GM19238 (cell line): Measurements from ENCODE around the gene MPG.
"Not testable (repeated sequence)": the region's sequence is repeated elsewhere in the genome, so short reads cannot be mapped to it uniquely, and the experiment has no call there.

Source experiments
- DNase-seq: peaks from one replicate; pipeline ENCODE4 v3.0.0; 2011; ENCODE audit warnings: low spot score; ENCODE audit not compliant: insufficient read length

MPG gene

DNA sequence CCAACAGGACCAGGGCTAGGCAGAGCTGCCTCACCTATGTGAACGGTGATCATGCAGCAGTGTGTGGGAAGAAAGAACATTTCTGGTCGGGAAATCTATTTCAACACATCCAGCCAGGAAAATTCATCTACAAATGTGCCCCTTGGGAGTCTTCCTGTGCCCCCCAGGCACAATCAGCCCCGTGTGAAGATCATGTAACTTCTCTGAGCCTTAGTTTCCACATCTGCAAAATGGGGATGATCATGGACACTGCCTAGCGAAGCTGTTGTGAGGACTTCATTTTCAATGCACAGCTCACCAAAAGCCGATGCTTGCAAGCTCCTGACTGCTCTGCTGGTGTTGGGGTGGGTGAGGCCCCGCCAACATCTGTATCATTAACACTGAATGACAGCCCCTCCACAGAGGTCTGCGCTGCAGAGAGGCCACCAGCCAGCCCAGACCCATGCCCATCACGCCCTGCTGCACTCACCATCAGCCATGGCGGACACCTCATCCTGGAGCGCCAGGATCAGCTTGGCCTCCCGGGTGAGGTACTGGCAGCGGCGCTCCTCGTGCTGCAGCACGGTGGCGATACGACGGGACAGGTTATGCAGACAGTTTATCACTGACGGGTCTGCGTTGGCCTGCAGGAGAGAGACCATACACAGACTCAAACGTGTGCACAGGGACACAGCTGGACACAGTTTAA, 34.3 kb downstream of the MPG start:
- no peak for DNase-seq

DNA sequence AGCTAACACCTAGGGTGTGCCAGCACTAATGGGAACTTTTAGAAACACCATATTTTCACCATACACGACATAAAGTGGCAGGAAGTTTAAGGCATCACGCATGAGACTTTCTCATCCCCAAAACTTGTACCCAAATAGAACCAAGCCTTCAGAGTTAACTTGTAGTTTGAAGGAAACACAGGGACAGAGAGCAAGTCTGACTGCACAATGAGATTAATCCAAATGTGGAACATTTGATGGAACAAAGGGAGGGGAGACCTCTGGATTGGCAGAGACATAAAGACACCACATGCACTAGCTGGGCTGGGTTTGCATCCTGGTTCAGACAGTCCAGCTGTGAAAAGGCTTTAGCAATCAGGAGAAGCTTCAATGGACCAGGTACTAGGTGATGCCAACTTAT, 36.3 kb downstream of the MPG start:
- DNase-seq, result no peak

DNA sequence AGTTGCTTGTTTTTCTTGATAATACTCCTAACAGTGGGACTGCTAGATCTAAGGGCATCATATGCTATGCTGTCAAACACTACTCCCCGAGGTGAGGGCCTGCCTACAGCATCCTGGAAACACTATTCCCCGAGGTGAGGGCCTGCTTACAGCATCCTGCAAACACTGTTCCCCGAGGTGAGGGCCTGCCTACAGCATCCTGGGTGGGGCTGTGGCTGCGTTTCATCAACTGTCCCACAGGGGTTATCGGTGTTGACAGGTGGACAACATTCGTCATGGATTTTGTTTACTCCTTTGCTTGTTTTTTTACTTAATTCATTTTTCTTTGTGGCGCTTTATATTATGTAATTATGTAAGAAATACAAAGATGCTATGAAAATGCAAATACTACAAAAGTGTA, 38.0 kb downstream of the MPG start:
- no peak for DNase-seq

GRCh38 chr16:117379-118365, 39.6 kb downstream of the MPG start:
- DNase-seq, result peak; percentile 58

DNA sequence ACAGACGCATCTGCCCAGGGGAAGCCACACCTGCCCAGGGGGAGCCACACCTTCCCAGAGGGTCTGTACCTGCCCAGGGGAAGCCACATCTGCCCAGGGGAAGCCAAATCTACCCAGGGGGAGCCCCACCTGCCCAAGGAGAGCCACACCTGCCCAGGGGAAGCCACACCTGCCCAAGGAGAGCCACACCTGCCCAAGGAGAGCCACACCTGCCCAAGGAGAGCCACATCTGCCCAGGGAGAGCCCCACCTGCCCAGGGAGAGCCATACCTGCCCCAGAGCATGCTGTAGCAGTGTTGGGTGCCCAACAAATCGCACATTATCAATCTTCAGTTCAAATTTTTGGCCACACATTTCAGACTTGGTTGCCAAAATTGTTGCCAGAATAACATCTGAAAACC, 40.8 kb downstream of the MPG start:
- DNase-seq, result no peak

GRCh38 chr16:119295-119694, 41.3 kb downstream of the MPG start:
- no peak for DNase-seq

- DNase-seq, result no peak
Observed at GRCh38 chr16:119835-120491, 41.9 kb downstream of the MPG start.

- DNase-seq, result no peak
Observed at GRCh38 chr16:120756-121155, 42.7 kb downstream of the MPG start.

- no peak for DNase-seq
Observed at GRCh38 chr16:122361-122760, 44.3 kb downstream of the MPG start.

GRCh38 chr16:123558-124350, 45.7 kb downstream of the MPG start:
- DNase-seq, result not testable (repeated sequence)

DNA sequence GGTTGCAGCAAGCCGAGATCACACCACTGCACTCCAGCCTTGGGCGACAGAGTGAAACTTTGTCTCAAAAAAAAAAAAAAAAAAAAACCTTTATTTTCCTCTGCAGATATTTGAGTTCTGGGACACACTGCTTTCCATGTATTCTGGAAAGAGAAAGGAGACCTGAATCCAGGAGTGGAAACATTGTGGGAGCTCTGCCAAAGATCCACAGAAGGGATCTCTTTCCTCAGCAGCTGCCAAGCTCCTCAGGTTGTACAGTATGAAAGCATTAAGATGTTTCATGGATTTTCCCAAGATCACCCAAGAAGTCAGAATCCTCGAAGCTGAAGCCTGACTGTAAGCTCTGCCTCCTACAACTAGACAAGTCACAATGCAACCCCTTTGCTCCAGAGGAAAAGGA, 47.0 kb downstream of the MPG start:
- no peak for DNase-seq

DNA sequence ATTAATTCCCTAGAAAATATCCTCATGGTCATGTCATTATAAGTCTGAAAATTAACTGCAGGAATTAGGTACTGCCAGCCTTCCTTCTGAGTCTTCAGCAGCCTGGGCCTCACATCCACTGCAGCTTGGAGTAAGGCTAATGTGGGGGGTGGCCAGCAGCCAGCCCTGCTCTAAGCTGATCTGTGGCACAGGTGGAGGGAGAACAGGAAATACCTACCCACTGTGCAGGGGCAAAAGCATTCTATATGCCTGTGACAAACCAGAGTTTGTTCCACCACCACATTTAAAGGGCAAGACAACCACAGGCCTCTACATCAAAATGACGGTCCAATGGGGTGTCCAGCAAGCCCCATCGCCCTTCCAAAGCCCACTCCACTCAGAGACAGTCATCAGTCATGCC, 51.0 kb downstream of the MPG start:
- no peak for DNase-seq

- no peak for DNase-seq
Observed at GRCh38 chr16:130533-131173, 52.6 kb downstream of the MPG start.

- DNase-seq, result no peak
Observed at GRCh38 chr16:132120-132519, 54.1 kb downstream of the MPG start.

- DNase-seq, result no peak
Observed at GRCh38 chr16:133716-134115, 55.7 kb downstream of the MPG start.
